Choroid plexus epithelial cell (primary cell): ENCODE results near the gene F3.
A peak's percentile ranks its signal among the peaks of the same experiment; 100 is the strongest.

Experiments used
- DNase-seq: peaks from one replicate; pipeline ENCODE4 v3.0.0-alpha.2; 2010; ENCODE audit warnings: low read depth
- H3K4me3 ChIP-seq: 2 replicates; pipeline ENCODE4 v1.5.1; 2011; ENCODE audit warnings: low read depth, mild to moderate bottlenecking, control low read depth, low read length, moderate library complexity
- TF ChIP-seq, protein P1 (sequence below): conservative IDR thresholded peaks from 2 replicates; pipeline ENCODE4 v1.5.1; 2011; ENCODE audit warnings: low read depth, mild to moderate bottlenecking, control low read depth, inconsistent platforms, low read length, moderate library complexity

The F3 gene

DNA sequence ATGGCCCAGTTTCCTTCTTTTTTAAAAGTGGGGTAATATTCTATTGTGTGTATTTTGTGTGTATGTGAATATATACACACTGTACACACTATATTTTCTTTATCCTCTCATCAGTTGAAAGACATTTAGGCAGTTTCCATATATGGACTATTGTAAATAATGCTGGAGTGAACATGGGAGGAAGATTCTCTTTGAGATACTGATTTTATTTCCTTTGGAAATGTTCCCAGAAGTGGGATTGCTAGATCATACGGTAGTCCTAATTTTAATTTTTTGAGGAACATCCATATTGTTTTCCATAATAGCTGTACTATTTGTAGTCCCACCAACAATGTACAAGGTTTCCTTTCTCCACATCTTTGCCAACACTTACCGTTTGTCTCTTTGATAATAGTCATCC is 51.0 kb downstream of the F3 start:
- no peak overlapping the region for H3K4me3 ChIP-seq
- TF ChIP-seq, protein P1, sequence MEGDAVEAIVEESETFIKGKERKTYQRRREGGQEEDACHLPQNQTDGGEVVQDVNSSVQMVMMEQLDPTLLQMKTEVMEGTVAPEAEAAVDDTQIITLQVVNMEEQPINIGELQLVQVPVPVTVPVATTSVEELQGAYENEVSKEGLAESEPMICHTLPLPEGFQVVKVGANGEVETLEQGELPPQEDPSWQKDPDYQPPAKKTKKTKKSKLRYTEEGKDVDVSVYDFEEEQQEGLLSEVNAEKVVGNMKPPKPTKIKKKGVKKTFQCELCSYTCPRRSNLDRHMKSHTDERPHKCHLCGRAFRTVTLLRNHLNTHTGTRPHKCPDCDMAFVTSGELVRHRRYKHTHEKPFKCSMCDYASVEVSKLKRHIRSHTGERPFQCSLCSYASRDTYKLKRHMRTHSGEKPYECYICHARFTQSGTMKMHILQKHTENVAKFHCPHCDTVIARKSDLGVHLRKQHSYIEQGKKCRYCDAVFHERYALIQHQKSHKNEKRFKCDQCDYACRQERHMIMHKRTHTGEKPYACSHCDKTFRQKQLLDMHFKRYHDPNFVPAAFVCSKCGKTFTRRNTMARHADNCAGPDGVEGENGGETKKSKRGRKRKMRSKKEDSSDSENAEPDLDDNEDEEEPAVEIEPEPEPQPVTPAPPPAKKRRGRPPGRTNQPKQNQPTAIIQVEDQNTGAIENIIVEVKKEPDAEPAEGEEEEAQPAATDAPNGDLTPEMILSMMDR = no peak
- DNase-seq = no peak

DNA sequence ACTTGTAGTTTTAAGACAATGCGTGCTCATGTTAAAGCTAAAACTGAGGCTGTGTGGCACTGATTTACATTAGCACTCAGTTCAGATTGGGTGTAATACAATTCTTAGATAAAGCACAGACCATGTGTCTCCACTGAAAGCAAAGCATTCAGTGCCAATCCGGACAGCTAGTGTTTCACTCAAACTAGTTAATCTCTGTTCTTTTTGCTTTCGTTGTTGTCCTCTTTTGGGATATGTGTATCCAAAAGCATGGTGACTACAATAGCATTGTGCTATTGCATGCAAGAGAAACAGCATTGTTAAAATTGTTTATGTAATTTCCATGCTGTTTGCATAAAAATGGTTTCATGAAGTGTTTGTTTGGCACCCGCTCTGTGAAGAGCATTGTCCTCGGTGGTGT is 54.6 kb downstream of the F3 start:
- TF ChIP-seq, protein P1 = no peak
- DNase-seq = no peak
- H3K4me3 ChIP-seq = no peak overlapping the region

DNA sequence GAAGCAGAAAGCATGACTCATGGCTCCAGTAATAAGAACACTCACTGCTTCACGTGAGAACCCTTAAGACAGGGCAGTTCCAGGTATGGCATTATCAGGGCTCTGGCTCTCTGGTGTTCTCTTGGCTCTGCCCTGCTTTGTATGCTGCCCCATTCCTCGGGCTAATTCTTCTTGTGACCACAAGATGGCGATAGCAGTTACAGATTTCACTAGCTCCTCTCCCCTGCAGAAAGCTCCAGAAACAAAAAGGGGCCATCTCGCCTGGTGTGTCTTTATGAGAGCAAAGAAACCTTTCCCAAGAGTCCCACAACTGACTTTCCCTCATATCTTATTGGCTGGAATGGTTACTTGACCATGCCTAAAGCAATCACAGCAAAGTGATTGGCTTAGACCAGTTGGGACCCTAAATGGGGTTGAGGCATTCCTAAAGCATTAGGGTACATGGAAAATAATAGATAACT is 60.1 kb downstream of the F3 start:
- DNase-seq = peak; percentile 88
- no peak overlapping the region for H3K4me3 ChIP-seq
- TF ChIP-seq, protein P1 = peak; percentile 89

DNA sequence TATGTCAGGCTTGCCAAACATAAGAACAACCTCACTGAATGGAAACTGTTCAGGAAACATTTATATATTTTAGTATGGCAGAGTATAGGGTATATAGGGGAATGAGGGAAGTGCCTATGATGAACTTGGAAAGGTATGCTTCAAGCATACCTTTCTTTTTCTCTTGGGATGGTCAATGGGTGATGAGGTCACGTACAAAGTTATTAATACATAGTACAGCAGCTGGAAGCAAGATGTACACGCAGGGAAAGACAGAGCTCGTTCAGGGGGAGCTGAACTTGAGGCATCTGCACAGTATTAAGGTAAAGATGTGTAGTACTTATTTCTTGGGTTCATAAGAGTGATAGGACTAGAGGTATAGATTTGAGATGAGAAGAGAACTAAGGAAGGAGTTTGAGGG is 61.9 kb downstream of the F3 start:
- no peak overlapping the region for H3K4me3 ChIP-seq
- TF ChIP-seq, protein P1 = no peak
- DNase-seq = no peak
